Memory B cell (primary cell): ENCODE measurements around the gene ADCY2.

Experiments used
- ATAC-seq: fragments of 150-1000 bp; cut with Tn5 transposase; 2 replicates; pipeline ENCODE4 v1.10.0; 2021; ENCODE audit warnings: low read depth, mild to moderate bottlenecking, moderate library complexity
- DNase-seq, 2 donors: peaks; one replicate each; pipeline ENCODE4 v3.0.0; 2022; ENCODE audit warnings: low spot score in 2 of 2
- H3K27ac Mint-ChIP-seq: one replicate; pipeline ENCODE4 v1.8.0; 2022; ENCODE audit warnings: mild to moderate bottlenecking, moderate library complexity, mixed read lengths
- H3K27me3 Mint-ChIP-seq: one replicate; pipeline ENCODE4 v1.8.0; 2022; ENCODE audit warnings: mixed read lengths
- H3K36me3 Mint-ChIP-seq: one replicate; pipeline ENCODE4 v1.8.0; 2022; ENCODE audit warnings: mild to moderate bottlenecking, mixed read lengths
- H3K4me1 Mint-ChIP-seq: one replicate; pipeline ENCODE4 v1.8.0; 2022; ENCODE audit warnings: mixed read lengths
- H3K4me3 Mint-ChIP-seq: one replicate; pipeline ENCODE4 v1.8.0; 2022; ENCODE audit warnings: mild to moderate bottlenecking, moderate library complexity, mixed read lengths
- H3K9me3 Mint-ChIP-seq: one replicate; pipeline ENCODE4 v1.8.0; 2022; ENCODE audit warnings: mixed read lengths

ADCY2 gene

GRCh38 chr5:7872517-7873130 lies 476.7 kb downstream of the ADCY2 start:
- Mint-ChIP-seq H3K9me3 (no peaks in the 10 kb centered on the region), H3K27me3 (no peaks in the 10 kb centered on the region), H3K36me3 (peaks cover 18% of the 10 kb centered on the region), H3K27ac (peak overlapping the region; percentile 79), H3K4me1 (peaks cover 51% of the 10 kb centered on the region), H3K4me3 (peak overlapping the region; percentile 52)
- no peak for DNase-seq
- ATAC-seq = no peak

DNA sequence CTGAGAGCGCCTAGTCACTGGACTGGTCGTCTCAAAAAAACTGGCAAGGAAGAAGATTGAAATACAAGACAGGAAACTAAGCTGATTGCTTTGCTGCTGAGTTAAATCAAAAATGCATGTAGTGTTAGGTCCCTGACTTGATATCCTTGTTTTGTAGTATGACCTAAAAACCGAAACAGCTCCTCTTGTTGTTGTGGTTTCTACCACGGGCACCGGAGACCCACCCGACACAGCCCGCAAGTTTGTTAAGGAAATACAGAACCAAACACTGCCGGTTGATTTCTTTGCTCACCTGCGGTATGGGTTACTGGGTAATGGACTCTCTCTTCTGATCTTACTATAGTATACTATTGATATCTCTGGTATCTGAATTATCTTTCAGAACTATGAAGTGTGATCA lies 477.3 kb downstream of the ADCY2 start:
- ATAC-seq = no peak

DNA sequence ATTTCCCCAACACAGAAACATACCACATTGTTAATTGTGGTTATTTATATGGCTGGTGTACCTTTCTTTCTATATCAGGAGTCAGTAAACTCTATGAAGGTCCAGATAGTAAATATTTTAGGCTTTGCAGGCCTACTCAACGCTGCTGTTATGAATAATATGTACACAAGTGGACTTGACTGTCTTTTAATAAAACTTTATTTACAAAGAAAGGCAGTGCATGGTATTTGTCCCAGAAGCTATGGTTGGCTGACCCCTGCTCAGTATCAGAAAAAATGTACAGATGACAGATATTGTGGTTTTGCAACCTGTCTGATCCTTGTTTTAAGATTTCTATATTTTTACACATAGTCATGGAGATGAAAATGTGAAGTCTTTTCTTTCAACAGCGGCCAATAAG lies 478.7 kb downstream of the ADCY2 start:
- ATAC-seq (no peak), DNase-seq (no peak)
- H3K27ac Mint-ChIP-seq = no peak overlapping the region
- peaks cover 48% of the 10 kb centered on the region for H3K4me1 Mint-ChIP-seq
- peaks cover 25% of the 10 kb centered on the region for H3K36me3 Mint-ChIP-seq
- H3K9me3 Mint-ChIP-seq = no peaks in the 10 kb centered on the region
- no peaks in the 10 kb centered on the region for H3K27me3 Mint-ChIP-seq
- H3K4me3 Mint-ChIP-seq = no peak overlapping the region

More for the DNA sequence above, 477.3 kb downstream of the ADCY2 start:
- peak overlapping the region; percentile 52 for H3K4me3 Mint-ChIP-seq
- H3K4me1 Mint-ChIP-seq = peaks cover 51% of the 10 kb centered on the region
- peak overlapping the region; percentile 79 for H3K27ac Mint-ChIP-seq
- no peak for DNase-seq
- peaks cover 21% of the 10 kb centered on the region for H3K36me3 Mint-ChIP-seq
- no peaks in the 10 kb centered on the region for H3K27me3 Mint-ChIP-seq
- H3K9me3 Mint-ChIP-seq = no peaks in the 10 kb centered on the region

DNA sequence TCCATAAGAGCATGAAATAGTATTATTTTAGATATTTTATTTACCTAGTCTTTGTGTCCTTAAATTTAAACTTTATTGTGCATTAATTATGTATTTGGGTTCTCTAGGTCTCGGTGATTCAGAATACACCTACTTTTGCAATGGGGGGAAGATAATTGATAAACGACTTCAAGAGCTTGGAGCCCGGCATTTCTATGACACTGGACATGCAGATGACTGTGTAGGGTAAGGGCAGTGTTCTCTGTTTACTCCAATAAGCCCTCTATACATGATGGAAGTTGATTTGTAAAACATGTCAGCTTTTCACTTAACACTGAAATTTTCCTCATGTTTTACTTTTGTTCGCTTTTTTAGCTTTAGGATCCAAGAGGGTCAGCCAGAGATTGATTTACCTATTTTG lies 479.2 kb downstream of the ADCY2 start:
- Mint-ChIP-seq H3K4me1 (peaks cover 43% of the 10 kb centered on the region), H3K36me3 (peaks cover 25% of the 10 kb centered on the region), H3K27ac (no peak overlapping the region), H3K4me3 (no peak overlapping the region), H3K27me3 (no peaks in the 10 kb centered on the region), H3K9me3 (no peaks in the 10 kb centered on the region)
- DNase-seq (no peak), ATAC-seq (no peak)

DNA sequence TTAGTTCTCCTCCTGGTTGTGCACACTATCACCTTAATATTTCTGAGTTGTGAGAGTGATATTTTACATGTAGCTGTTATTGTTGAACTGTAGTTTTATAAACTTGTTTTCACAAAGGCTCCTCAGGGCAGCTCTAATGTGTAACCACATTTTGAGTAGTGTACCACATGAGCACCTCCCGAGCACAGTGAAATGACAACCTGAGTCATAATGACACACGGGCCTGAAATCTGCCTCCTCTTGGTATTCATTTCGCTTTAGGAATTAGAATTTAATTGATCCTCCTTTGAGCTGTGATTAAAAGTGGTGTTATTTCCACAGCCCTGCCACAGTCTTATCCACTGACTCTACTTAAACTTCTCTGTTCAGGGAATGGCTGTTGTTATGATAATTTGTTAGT lies 480.9 kb downstream of the ADCY2 start:
- no peaks in the 10 kb centered on the region for H3K27me3 Mint-ChIP-seq
- ATAC-seq (no peak), DNase-seq (no peak)
- no peak overlapping the region for H3K4me3 Mint-ChIP-seq
- peaks cover 32% of the 10 kb centered on the region for H3K36me3 Mint-ChIP-seq
- peaks cover 28% of the 10 kb centered on the region for H3K4me1 Mint-ChIP-seq
- H3K27ac Mint-ChIP-seq = peak overlapping the region; percentile 11
- no peaks in the 10 kb centered on the region for H3K9me3 Mint-ChIP-seq

DNA sequence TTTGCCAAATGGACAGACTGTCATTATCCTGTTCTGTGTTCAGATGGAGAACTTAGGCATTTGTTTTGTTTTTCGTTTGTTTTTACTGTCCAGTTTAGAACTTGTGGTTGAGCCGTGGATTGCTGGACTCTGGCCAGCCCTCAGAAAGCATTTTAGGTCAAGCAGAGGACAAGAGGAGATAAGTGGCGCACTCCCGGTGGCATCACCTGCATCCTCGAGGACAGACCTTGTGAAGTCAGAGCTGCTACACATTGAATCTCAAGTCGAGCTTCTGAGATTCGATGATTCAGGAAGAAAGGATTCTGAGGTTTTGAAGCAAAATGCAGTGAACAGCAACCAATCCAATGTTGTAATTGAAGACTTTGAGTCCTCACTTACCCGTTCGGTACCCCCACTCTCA lies 481.9 kb downstream of the ADCY2 start:
- no peak for DNase-seq
- Mint-ChIP-seq H3K27ac (peak overlapping the region; percentile 16), H3K36me3 (peaks cover 31% of the 10 kb centered on the region), H3K9me3 (no peaks in the 10 kb centered on the region), H3K27me3 (no peaks in the 10 kb centered on the region), H3K4me3 (no peak overlapping the region), H3K4me1 (peaks cover 21% of the 10 kb centered on the region)
- no peak for ATAC-seq

GRCh38 chr5:7878381-7878873 lies 482.5 kb downstream of the ADCY2 start:
- Mint-ChIP-seq H3K36me3 (peaks cover 36% of the 10 kb centered on the region), H3K9me3 (no peaks in the 10 kb centered on the region), H3K27me3 (no peaks in the 10 kb centered on the region), H3K4me1 (peaks cover 15% of the 10 kb centered on the region), H3K27ac (peak overlapping the region; percentile 6), H3K4me3 (no peak overlapping the region)
- DNase-seq = no peak
- no peak for ATAC-seq
